Stimulated activated naive CD4-positive, alpha-beta T cell treated with Interleukin-2 at 50 U/mL for 16 hours (primary cell): ENCODE data around the gene C22orf42.

ENCODE experiments used
- DNase-seq: peaks from one replicate; lab custom pipeline; 2025; lab: John Stamatoyannopoulos, UW

C22orf42 gene

GRCh38 chr22:32132783-32133182 lies 26.3 kb downstream of the C22orf42 start:
- DNase-seq, result no peak

DNA sequence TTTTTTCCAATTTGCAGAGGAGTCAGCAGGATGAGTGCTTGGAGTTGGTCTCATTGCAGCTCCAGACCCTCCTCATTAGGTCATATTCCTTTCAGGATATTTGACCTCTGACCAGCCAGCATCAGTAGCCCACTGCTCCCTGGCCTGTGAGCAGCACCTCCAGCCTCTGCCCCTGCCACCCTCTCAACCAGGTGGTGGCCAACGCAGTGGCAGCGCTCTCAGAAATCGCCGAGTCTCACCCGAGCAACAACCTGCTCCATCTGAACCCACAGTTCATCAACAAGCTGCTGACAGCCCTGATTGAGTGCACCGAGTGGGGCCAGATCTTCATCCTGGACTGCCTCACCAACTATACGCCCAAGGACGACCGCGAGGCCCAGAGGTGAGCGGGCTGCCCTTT lies 27.0 kb downstream of the C22orf42 start:
- DNase-seq, result no peak

DNA sequence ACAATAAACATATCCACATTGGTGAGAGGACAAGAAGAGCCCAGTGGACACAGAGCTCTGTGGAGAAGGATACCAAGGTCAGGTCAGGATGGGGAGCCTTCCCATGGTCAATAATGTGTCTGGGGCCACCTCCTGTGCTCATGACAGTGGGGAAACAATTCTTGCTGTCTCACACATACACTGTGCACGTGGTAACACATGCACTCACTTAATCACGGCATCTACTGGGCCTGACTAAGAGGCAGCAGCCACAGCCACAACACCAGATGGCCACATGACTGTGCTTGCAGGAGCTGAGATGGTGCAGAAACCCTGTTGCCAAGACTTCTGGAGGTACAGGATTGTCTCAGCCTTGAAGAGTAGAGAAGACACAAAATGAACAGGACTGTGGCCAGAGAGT lies 28.6 kb downstream of the C22orf42 start:
- no peak for DNase-seq

DNA sequence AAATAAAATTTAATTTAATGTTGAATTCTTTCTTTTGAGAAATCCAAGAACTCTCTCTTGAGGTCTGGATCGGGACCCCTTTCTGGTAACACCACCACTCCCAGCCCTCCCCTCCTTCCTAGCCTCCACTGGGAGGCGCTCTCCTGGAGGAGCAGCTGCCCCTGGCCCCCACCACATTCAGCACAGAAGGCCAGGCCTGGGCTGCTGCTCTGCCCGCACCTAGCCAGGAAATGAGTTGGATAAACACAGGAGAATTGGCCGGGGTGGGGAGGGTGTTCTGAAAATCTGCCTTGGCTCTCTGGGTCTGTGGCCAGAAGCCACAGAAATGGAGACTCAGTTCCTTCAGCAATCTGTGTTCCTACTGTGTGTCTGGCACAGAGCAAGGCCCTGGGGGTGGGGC lies 31.2 kb downstream of the C22orf42 start:
- no peak for DNase-seq

GRCh38 chr22:32123657-32124056 lies 35.4 kb downstream of the C22orf42 start:
- DNase-seq, result no peak

DNA sequence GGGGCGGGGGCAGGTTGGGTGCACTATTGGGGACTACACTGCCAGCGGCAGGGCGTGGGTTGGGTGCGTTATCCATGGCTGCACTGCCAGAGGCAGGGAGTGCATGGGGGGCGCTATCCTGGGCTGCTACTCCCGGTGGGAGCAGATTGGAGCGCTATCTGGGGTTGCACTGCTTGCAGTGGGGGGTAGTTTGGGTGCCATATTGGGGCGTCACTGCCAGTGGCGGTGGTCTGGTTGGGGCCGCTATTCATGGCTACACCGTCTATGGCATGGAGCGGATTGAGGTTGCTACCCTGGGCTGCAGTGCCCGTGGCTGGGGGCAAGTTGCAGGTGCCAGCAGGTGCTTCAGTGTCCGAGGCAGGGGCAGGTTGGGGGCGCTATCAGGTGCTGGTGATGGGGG lies 36.2 kb downstream of the C22orf42 start:
- no peak for DNase-seq

DNA sequence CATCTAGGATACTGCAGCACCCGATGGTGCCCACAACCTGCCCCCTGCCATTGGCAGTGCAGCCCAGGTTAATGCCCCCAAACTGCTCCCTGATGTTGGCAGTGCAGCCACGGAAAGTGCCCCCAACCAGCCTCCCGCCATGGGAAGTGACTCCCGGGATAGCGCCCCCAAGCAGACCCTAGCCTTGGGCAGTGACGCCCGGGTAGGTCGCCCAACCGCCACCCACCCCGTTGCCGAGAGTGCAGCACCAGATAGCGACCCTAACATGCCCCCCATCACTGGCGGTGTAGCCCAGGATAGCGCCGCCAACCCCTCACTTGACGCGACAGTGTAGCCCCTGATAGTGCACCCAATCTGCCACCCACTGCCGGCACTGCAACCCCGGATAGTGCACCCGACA lies 38.5 kb downstream of the C22orf42 start:
- no peak for DNase-seq

DNA sequence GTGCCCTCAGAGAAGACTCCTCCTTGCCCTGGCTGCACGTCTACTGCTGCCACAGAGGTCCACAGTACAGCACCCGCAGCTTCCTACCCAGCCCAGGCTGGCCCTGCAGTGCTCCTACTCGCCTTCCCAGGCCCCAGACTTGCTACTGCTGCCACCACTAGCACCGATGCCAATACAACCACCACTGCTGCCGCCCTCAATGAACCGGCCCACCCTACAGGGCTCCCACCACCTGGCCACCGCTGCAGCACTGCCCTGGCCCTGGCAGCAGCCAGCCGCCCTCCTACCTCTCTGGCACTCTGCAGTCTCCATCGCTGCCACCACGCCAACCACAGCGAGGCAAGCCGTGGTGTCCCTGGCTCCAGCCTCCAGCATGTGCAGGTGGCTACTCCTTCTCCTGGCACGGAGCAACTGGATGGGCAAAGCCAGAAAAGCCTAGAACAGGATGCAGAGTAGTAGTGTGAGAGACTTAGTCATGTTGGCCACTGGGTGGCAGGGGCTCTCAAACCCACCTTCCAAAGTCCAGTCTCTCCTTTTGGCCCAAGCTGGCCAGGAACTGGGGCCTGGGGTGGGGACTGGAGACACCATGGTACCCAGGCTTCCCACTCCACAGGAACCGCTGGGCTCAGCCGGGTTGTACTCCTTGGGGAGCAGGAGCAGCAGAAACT lies 39.4 kb downstream of the C22orf42 start:
- no peak for DNase-seq

DNA sequence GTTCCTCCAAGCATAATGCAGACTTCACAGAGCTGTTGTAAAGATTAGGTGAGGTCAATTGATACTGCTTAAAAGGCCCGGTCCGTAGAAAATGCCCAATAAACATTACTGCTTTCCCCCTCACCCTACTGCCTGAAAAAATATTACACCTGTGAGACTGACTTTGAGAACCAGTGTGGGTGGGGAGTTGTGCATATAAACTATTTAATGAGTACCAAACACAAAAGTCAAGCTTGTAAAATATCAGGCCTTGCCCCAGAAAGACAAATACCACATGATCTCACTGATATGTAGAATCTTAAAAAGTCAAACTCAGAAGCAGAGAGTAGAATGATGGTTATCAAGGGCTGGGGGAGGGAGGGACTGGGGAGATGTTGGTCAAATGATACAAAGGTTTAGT lies 46.7 kb downstream of the C22orf42 start:
- DNase-seq, result no peak

GRCh38 chr22:32106930-32107329 lies 52.2 kb downstream of the C22orf42 start:
- DNase-seq, result no peak

GRCh38 chr22:32103658-32104315 lies 55.3 kb downstream of the C22orf42 start:
- DNase-seq, result no peak

DNA sequence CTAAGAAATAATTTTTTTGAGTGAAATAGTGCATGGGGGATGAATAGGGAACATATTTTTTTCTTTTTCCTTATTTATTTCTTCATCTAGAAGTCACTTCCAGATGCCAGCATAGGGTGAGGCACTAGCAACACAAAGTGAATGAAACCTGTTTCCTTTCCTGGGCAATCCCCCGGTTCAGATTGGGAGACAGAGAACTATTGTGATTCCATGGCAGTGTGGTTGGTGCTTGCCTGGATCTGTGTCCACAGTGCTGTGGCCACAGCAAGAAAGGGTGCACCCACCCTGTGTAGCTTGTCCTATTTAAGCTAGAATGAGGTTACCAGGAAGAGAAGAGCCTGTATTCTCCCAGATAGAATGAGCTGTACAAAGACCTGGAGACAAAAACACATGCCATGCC lies 58.4 kb downstream of the C22orf42 start:
- no peak for DNase-seq
